HepG2 (cell line): ENCODE results near the gene ZFP36L2. TPM values are rescaled to one million over a fixed set of nuclear protein-coding genes. Genes with fewer than 3 reads are reported as not detected.

Experiments
- AKAP8 ChIP-seq: sonication (generic); formaldehyde crosslinking; IDR thresholded peaks from 2 replicates; pipeline ENCODE4 v1.5.1; 2020; ENCODE audit warnings: mild to moderate bottlenecking, missing genetic modification reagents
- ATM ChIP-seq: fragments of 450-650 bp; IDR thresholded peaks from 2 replicates; pipeline ENCODE4 v1.7.1; 2017; ENCODE audit warnings: mild to moderate bottlenecking, borderline replicate concordance
- CENPT ChIP-seq: sonication (generic); formaldehyde crosslinking; IDR thresholded peaks from 2 replicates; pipeline ENCODE4 v1.8.0; 2022; ENCODE audit warnings: low read depth, mild to moderate bottlenecking, moderate library complexity, missing genetic modification reagents
- DBP ChIP-seq: sonication (generic); formaldehyde crosslinking; IDR thresholded peaks from 2 replicates; pipeline ENCODE4 v1.4.0; 2020; ENCODE audit warnings: missing genetic modification reagents; ENCODE audit errors: not compliant biosample characterization
- E2F5 ChIP-seq: sonication (generic); formaldehyde crosslinking; conservative IDR thresholded peaks from 2 replicates; pipeline ENCODE4 v1.4.0; 2020; ENCODE audit warnings: missing genetic modification reagents
- HHEX ChIP-seq: IDR thresholded peaks from 2 replicates; pipeline ENCODE4 v1.6.1; 2016; ENCODE audit warnings: control low read depth
- HNF1A ChIP-seq, 2 experiments: sonication (generic) in 1 of 2; formaldehyde crosslinking in 1 of 2; IDR thresholded peaks; 2 replicates each; pipeline versions ENCODE4 v1.4.0 to v1.6.1; 2016 to 2020; ENCODE audit warnings: borderline replicate concordance in 1 of 2, low read depth in 1 of 2, mild to moderate bottlenecking in 1 of 2, missing genetic modification reagents in 1 of 2
- KLF11 ChIP-seq: IDR thresholded peaks from 2 replicates; pipeline ENCODE4 v1.6.1; 2016; ENCODE audit warnings: missing compliant biosample characterization
- MED1 ChIP-seq: sonication (generic); formaldehyde crosslinking; IDR thresholded peaks from 2 replicates; pipeline ENCODE4 v1.4.0; 2020; ENCODE audit warnings: missing genetic modification reagents
- RNF219 ChIP-seq: sonication (generic); formaldehyde crosslinking; IDR thresholded peaks from 2 replicates; pipeline ENCODE4 v1.5.0; 2020; ENCODE audit warnings: mild to moderate bottlenecking, missing genetic modification reagents
- ZBTB33 ChIP-seq: sonication (generic); formaldehyde crosslinking; IDR thresholded peaks from 2 replicates; pipeline ENCODE4 v1.4.0; 2020; ENCODE audit warnings: missing genetic modification reagents
- ZBTB42 ChIP-seq: sonication (generic); formaldehyde crosslinking; IDR thresholded peaks from 2 replicates; pipeline ENCODE4 v1.5.0; 2020; ENCODE audit warnings: mild to moderate bottlenecking, missing genetic modification reagents
- ZFP90 ChIP-seq: sonication (generic); formaldehyde crosslinking; IDR thresholded peaks from 2 replicates; pipeline ENCODE4 v1.8.0; 2022; ENCODE audit warnings: missing genetic modification reagents, mild to moderate bottlenecking, inconsistent platforms, borderline replicate concordance
- ZNF20 ChIP-seq: sonication (generic); formaldehyde crosslinking; IDR thresholded peaks from 2 replicates; pipeline ENCODE4 v1.4.0; 2020; ENCODE audit warnings: mild to moderate bottlenecking, moderate library complexity, missing genetic modification reagents
- ZNF326 ChIP-seq: sonication (generic); formaldehyde crosslinking; IDR thresholded peaks from 2 replicates; pipeline ENCODE4 v1.4.0; 2020; ENCODE audit warnings: missing genetic modification reagents, borderline replicate concordance
- ZNF552 ChIP-seq: sonication (generic); formaldehyde crosslinking; IDR thresholded peaks from 2 replicates; pipeline ENCODE4 v1.9.0; 2022; ENCODE audit warnings: missing genetic modification reagents, mild to moderate bottlenecking, borderline replicate concordance
- ZNF691 ChIP-seq: sonication (generic); formaldehyde crosslinking; IDR thresholded peaks from 2 replicates; pipeline ENCODE4 v1.4.0; 2020; ENCODE audit warnings: missing genetic modification reagents, low read depth, mild to moderate bottlenecking, borderline replicate concordance
- polyA plus RNA-seq, 8 experiments: library from polyadenylated mRNA; depleted of rRNA in 3 of 8; stranded (reverse) in 7 of 8; unstranded in 1 of 8; fragments of >200 nt; fragmentation: Illumina TruSeq in 4 of 8; extraction: Trizol in 4 of 8; gene quantifications; 2 replicates each; pipeline versions ENCODE4 v1.2.1 to v1.2.3, GENCODE V29; 2011 to 2016; ENCODE audit warnings: low read depth in 4 of 8, missing spikeins in 1 of 8, mixed read lengths in 1 of 8; ENCODE audit not compliant: insufficient read depth in 1 of 8
- total RNA-seq, 5 experiments: library from RNA; depleted of rRNA; stranded (reverse); fragments of >200 nt; fragmentation: Illumina TruSeq; extraction: Trizol; gene quantifications; 2 replicates each; pipeline ENCODE4 v1.2.3, GENCODE V29; 2016; ENCODE audit warnings: low read depth in 1 of 5

The ZFP36L2 gene
- total and polyA plus RNA-seq, 2 of the 13 experiments (the other 11 are each of a cell fraction or from before 2014, with no cell fraction given) = 11.2 to 21.8 TPM

GRCh38 chr2:43258547-43259156 is 32.2 kb upstream of the ZFP36L2 start (continued):
- TF ChIP-seq RNF219 (CRISPR knock-in tag) (no peak), KLF11 (CRISPR knock-in tag) (no peak; the same call in 1 of the 2 replicates), ZNF326 (no peak), HHEX (peak; percentile 86), ZFP90 (no peak), ZNF20 (CRISPR knock-in tag) (no peak), AKAP8 (no peak), ZNF552 (CRISPR knock-in tag) (no peak), CENPT (no peak), ATM (no peak), ZBTB42 (CRISPR knock-in tag) (no peak), ZBTB33 (CRISPR knock-in tag) (no peak), ZNF691 (CRISPR knock-in tag) (no peak), E2F5 (CRISPR knock-in tag) (no peak), DBP (no peak), MED1 (peak; percentile 72), HNF1A (IDR thresholded peaks at IDR 0.05; ENCODE audit: low read depth) (0 out of 2 replicates have a peak, but pooled peaks have one; percentile 30), HNF1A (CRISPR knock-in tag; IDR thresholded peaks at IDR 0.05; ENCODE audit: borderline replicate concordance) (peak; percentile 39; the same call in 1 of the 2 replicates)
